Measurements from ENCODE around the gene SLC35F3. TPM values are rescaled to one million over a fixed set of nuclear protein-coding genes. Genes with fewer than 3 reads are reported as not detected.

The SLC35F3 gene
- polyA plus RNA-seq, 1 experiment, result 0.06 TPM

- Histone ChIP-seq H3K4me3 (ENCODE audit: low read depth, low read length) (no peak overlapping the region), H3K27me3 (ENCODE audit: control insufficient read depth, insufficient read depth, low read length) (no peaks in the 10 kb centered on the region), H3K36me3 (ENCODE audit: control insufficient read depth, insufficient read depth, low read length) (no peaks in the 10 kb centered on the region)
- POLR2A ChIA-PET, result no interaction called here
- TF ChIP-seq, protein P1, sequence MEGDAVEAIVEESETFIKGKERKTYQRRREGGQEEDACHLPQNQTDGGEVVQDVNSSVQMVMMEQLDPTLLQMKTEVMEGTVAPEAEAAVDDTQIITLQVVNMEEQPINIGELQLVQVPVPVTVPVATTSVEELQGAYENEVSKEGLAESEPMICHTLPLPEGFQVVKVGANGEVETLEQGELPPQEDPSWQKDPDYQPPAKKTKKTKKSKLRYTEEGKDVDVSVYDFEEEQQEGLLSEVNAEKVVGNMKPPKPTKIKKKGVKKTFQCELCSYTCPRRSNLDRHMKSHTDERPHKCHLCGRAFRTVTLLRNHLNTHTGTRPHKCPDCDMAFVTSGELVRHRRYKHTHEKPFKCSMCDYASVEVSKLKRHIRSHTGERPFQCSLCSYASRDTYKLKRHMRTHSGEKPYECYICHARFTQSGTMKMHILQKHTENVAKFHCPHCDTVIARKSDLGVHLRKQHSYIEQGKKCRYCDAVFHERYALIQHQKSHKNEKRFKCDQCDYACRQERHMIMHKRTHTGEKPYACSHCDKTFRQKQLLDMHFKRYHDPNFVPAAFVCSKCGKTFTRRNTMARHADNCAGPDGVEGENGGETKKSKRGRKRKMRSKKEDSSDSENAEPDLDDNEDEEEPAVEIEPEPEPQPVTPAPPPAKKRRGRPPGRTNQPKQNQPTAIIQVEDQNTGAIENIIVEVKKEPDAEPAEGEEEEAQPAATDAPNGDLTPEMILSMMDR (IDR thresholded peaks at IDR 0.05; ENCODE audit: insufficient read depth, low read depth, low read length), result no peak
- no peak for DNase-seq (ENCODE audit: low read depth)
- CTCF ChIA-PET, result interaction anchor here (1.1 kb wide), 1 partner anchor 27 kb away, joined by 3 read pairs; no protein-coding TSS in a partner anchor
These were observed 326.8 kb downstream of the SLC35F3 start for GRCh38 chr1:234231061-234231892.

DNA sequence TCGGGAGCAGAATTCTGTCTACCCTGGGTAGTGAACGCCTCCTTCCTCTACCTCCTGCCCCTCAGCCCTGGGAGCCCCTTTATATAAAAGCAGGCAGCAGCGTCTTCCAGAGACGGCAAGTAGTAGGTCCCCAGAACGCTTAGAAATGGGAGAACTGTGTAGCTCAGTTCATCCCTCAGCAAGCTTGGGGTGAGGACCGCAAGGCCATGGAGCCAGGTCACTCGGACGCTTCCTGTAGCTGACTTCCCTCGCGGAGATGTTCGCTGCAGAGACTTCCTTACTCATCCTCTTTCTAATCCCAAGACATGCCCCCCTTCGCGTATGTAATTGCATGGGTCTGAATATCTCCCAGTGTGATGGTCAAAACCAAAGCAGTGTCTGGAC is 327.4 kb downstream of the SLC35F3 start:
- no peak overlapping the region for H3K4me3 ChIP-seq (ENCODE audit: low read depth, low read length)
- DNase-seq (ENCODE audit: low read depth), result no peak
- H3K27me3 ChIP-seq (ENCODE audit: control insufficient read depth, insufficient read depth, low read length), result no peaks in the 10 kb centered on the region
- POLR2A ChIA-PET, result no interaction called here
- H3K36me3 ChIP-seq (ENCODE audit: control insufficient read depth, insufficient read depth, low read length), result no peaks in the 10 kb centered on the region
- TF ChIP-seq, protein P1 (IDR thresholded peaks at IDR 0.05; ENCODE audit: insufficient read depth, low read depth, low read length), result no peak
- CTCF ChIA-PET, result no interaction called here

- CTCF ChIA-PET, result interaction anchor here (1.1 kb wide), 1 partner anchor 76 kb away, joined by 3 read pairs; no protein-coding TSS in a partner anchor
- H3K4me3 ChIP-seq (ENCODE audit: low read depth, low read length), result no peak overlapping the region
- H3K36me3 ChIP-seq (ENCODE audit: control insufficient read depth, insufficient read depth, low read length), result no peaks in the 10 kb centered on the region
- DNase-seq (ENCODE audit: low read depth), result no peak
- H3K27me3 ChIP-seq (ENCODE audit: control insufficient read depth, insufficient read depth, low read length), result no peaks in the 10 kb centered on the region
- POLR2A ChIA-PET, result no interaction called here
- TF ChIP-seq, protein P1 (IDR thresholded peaks at IDR 0.05; ENCODE audit: insufficient read depth, low read depth, low read length), result no peak
These were observed 329.7 kb downstream of the SLC35F3 start for GRCh38 chr1:234234199-234234598.

- POLR2A ChIA-PET, result no interaction called here
- no peak overlapping the region for H3K4me3 ChIP-seq (ENCODE audit: low read depth, low read length)
- no peaks in the 10 kb centered on the region for H3K27me3 ChIP-seq (ENCODE audit: control insufficient read depth, insufficient read depth, low read length)
- H3K36me3 ChIP-seq (ENCODE audit: control insufficient read depth, insufficient read depth, low read length), result no peaks in the 10 kb centered on the region
- TF ChIP-seq, protein P1 (IDR thresholded peaks at IDR 0.05; ENCODE audit: insufficient read depth, low read depth, low read length), result no peak
- DNase-seq (ENCODE audit: low read depth), result no peak
- CTCF ChIA-PET, result interaction anchor here (0.6 kb wide), 1 partner anchor 224 kb away, joined by 3 read pairs; no protein-coding TSS in a partner anchor
These were observed 331.0 kb downstream of the SLC35F3 start for GRCh38 chr1:234235434-234235881.

DNA sequence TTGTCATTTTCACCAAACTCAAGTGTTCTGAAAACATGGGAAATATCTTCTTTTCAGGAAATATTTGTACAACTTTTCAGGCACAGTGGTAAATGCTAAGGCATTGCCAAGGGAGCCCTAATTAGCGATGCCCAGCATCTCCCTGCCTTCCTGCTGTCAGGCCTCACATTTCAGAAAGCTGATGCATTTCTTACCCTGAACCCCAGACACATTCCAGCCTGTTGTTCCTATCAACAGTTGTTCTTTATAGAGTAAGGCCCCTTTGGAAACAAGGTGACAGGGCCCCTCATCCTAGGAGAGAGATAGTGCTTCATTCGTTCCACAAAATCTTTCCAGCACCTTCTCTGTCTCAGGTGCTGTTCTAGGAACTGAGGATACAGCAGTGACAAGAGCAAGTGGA is 332.9 kb downstream of the SLC35F3 start:
- CTCF ChIA-PET, result no interaction called here
- POLR2A ChIA-PET, result no interaction called here
- TF ChIP-seq, protein P1 (IDR thresholded peaks at IDR 0.05; ENCODE audit: insufficient read depth, low read depth, low read length), result no peak
- no peak overlapping the region for H3K4me3 ChIP-seq (ENCODE audit: low read depth, low read length)
- no peak for DNase-seq (ENCODE audit: low read depth)
- H3K27me3 ChIP-seq (ENCODE audit: control insufficient read depth, insufficient read depth, low read length), result no peaks in the 10 kb centered on the region
- no peaks in the 10 kb centered on the region for H3K36me3 ChIP-seq (ENCODE audit: control insufficient read depth, insufficient read depth, low read length)

Data from BJ (cell line).